Astrocyte of the hippocampus (primary cell): ENCODE data around the gene PARG.
A peak's percentile ranks its signal among the peaks of the same experiment; 100 is the strongest.
"Not testable (repeated sequence)": the region's sequence is repeated elsewhere in the genome, so short reads cannot be mapped to it uniquely, and the experiment has no call there.

Source experiments
- DNase-seq: peaks from one replicate; pipeline ENCODE4 v3.0.0; 2011; ENCODE audit warnings: low read depth, low spot score

PARG gene

DNA sequence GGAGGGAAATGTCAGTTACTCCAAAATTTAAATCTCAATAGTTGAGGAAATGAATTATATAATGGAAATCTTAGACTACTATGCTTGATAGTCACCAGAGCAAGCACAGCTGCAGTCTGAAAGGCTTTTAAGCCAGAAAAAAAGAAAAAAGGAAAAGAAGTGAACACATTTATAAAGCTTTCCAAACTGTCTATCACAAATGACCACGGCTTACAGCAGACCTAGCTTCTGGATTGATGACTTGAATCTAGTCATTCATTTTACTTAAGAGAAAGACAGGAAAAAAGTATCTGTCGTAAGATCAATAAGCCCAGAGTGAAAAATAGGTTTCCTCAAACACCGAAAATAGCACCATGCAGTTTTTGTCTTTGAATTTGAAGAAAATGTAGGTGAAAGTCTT, 111.8 kb downstream of the PARG start:
- peak; percentile 20 for DNase-seq

GRCh38 chr10:49827297-49827696, 114.5 kb downstream of the PARG start:
- no peak for DNase-seq

DNA sequence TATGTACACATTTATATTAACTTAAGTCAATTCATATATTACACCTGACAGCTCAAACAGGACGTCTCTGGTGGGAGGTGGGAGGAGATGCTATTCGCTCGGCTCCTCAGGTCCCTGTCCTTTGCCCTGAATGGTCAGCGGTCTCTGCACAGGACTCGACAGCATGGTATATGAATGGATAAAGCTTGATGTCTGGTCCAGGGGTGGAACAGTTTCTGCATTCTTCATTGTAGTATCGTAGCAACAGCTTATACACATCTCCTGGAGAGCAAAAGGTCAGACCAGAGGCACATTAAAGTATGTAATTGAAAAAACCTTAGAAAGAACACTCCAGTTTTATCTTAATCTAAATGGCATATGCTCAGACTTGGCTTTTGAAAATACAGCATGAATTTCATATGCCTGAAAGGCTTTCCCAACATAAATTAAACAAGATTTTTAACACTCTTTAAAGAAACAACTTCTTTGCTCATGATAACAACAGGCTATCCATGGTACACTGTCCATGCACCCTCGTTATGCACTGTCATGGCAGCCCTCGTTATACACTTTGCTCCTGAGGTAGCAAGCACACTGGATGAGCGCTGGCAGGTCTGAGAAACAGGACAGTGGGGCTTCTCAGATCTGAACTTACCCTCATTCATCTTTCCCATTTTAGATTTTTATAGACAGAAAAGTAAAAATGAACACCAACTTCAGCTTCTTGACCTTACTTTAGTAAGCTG, 122.4 kb downstream of the PARG start:
- DNase-seq: no peak

DNA sequence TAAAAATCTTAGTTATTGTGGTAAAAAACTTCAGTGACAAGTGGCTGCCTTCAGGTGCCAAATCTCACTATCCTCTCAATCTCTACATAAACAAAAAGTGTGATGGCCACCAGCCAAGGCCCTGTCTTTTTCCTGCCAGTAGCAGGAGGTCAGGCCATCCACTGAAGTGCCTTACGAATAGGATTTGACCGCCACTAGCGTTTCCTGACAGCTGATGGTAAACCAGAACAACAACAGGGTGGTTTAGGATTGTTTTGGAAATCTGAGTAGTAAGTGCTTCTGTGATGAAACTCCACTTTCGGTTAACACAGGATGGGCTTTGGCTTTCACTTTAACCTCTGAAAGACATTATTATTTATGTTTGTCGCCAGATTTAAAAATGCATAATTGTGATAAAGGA, 124.0 kb downstream of the PARG start:
- peak; percentile 13 for DNase-seq

DNA sequence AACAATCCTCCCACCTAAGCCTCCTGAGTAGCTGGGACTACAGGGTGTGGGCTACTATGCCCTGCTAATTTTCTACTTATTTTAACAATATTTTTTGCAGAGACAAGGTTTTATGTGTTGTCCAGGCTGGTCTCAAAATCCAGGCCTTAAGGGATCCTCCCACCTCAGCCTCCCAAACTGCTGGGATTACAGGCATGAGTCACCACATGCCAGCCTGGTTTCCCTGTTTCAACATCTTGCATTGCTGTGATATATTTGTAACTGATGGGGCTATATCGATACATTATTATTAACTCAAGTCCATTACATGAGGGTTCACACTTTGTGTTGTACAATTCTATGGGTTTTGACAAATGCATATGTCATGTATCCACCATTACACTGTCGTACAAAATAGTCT, 137.8 kb downstream of the PARG start:
- no peak for DNase-seq

- peak; percentile 67 for DNase-seq
Measured at GRCh38 chr10:49798275-49798674, 143.6 kb downstream of the PARG start.

- DNase-seq: no peak
Measured at GRCh38 chr10:49791100-49791499, 150.7 kb downstream of the PARG start.

DNA sequence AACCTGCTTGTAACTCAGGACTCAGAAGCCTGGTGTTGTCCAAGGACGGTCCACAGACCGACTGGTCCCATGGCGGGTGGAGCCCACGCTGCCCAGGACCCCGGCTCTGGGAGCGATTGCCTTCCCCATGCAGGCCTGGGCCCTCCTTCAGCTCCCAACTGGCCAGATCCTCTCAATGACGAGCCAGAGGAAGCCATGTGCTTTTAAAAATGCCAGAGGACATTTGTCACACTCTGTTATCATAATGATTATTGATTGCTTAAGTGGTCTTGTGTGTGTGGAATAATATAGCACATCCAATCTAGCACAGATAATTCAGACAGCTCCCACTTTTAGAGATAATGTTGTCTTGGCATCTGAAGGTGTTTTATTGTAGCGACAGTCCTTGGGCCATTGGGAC, 157.1 kb downstream of the PARG start:
- no peak for DNase-seq

- no peak for DNase-seq
Measured at GRCh38 chr10:49783645-49784044, 158.2 kb downstream of the PARG start.

DNA sequence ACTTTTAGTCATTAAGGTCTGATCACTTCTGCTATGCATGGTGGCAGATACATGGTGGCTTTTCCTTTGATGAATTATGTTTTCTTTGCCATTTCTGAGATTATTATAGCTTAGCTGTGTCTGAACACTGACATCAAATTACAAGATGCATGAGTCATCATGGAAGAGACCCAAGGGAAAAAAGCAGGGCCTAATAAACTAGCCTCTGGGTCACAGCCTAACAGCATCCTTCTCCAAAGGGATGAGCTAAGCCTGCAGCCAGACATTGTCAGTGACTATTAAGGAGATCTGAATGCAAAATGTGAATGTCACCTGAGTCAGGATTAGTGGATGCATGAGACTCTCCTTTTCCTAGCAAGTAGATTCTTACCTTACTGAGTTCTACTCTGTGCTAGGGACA, 160.6 kb downstream of the PARG start:
- DNase-seq: peak; percentile 26

GRCh38 chr10:49778197-49778596, 163.6 kb downstream of the PARG start:
- DNase-seq: no peak

GRCh38 chr10:49776851-49777250, 165.0 kb downstream of the PARG start:
- no peak for DNase-seq

DNA sequence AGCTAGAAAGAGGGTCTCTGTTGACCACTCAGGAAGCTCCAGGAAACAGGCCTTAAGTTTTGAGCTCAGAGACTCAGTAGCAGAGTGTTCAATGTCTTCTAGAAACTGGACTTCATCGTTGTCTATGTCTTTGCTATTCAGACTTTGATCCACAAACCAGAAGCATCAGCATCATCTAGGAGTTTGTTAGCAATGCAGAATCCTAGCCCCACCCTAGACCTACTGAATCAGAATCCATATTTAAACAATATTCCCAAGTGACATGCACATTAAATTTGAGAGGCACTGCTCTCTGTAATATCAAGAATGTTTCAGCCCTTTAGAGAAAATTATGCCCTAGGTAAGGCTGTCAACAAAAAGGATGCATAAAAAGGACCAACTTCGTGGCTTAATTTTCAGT, 166.8 kb downstream of the PARG start:
- DNase-seq: no peak

DNA sequence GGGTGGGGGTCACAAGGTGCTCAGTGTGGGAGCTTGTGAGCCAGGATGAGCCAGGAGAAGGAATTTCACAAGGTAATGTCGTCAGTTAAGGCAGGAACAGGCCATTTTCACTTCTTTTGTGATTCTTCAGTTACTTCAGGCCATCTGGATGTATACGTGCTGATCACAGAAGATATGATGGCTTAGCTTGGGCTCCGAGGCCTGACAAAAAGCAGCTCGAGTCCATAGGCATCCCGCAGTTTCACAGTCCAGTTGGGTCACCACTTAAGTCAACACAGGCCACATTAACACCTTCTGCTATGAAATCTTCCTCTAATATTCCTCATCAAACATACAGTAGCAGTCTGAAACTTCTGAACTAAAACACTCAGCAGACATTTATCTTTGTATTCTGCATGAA, 168.9 kb downstream of the PARG start:
- not testable (repeated sequence) for DNase-seq

GRCh38 chr10:49771046-49771445, 170.8 kb downstream of the PARG start:
- not testable (repeated sequence) for DNase-seq

DNA sequence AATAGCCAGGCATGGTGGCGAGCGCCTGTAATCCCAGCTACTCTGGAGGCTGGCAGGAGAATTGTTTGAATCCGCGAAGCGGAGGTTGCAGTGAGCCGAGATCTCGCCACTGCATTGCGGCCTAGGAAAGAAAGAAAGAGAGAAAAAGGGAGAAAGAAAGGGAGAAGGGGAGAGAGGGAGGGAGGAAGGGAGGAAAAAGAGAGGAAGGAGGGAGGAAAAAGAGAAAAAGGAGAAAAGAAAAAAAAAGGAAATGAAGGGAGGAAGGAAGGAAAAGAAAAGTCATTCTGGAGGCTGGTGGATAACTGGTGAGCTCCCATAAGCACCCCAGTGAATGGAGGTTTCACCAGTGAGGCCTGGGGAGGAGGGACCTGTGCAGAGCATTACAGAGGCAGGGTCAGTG, 172.1 kb downstream of the PARG start:
- no peak for DNase-seq

DNA sequence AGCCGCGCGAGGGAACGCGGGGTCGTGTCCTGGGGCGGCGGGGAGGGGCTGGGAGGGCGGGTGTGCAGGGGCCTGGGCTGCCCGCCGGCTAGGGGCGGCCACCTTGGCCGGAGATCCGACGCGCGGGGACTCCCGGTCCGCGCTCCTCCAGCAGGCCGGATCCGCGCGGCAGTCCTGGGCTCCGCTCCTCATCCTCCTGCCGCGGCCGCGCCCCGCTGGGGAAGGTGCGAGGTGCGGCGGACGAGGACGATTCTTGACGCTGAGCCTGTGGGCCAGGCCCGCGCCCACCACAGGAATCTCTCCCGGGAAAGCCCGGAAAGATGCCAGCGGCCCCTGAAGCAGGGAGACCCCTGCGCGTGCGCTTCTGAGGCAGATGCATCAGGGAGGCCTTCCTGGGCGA, 173.1 kb downstream of the PARG start:
- peak; percentile 30 for DNase-seq

GRCh38 chr10:49768329-49768728, 173.5 kb downstream of the PARG start:
- no peak for DNase-seq
